Activated naive CD8-positive, alpha-beta T cell treated with anti-CD3 and anti-CD28 coated beads for 36 hours (primary cell): Measurements from ENCODE around the gene NOG. TPM values are rescaled to one million over a fixed set of nuclear protein-coding genes. Genes with fewer than 3 reads are reported as not detected.

Experiments
- DNase-seq: peaks from one replicate; pipeline ENCODE4 v3.0.0; 2021
- H3K27ac Mint-ChIP-seq: one replicate; pipeline ENCODE4 v1.8.0; 2022; ENCODE audit warnings: mild to moderate bottlenecking, moderate library complexity, mixed read lengths
- H3K27me3 Mint-ChIP-seq: one replicate; pipeline ENCODE4 v1.8.0; 2022; ENCODE audit warnings: mild to moderate bottlenecking, mixed read lengths
- H3K36me3 Mint-ChIP-seq: one replicate; pipeline ENCODE4 v1.8.0; 2021; ENCODE audit warnings: mild to moderate bottlenecking, mixed read lengths
- H3K4me1 Mint-ChIP-seq: one replicate; pipeline ENCODE4 v1.8.0; 2021; ENCODE audit warnings: mixed read lengths
- H3K4me3 Mint-ChIP-seq: one replicate; pipeline ENCODE4 v1.8.0; 2022; ENCODE audit warnings: mild to moderate bottlenecking, moderate library complexity, mixed read lengths
- H3K9me3 Mint-ChIP-seq: one replicate; pipeline ENCODE4 v1.8.0; 2022; ENCODE audit warnings: mixed read lengths
- total RNA-seq, 2 experiments: library from RNA; stranded (reverse); gene quantifications; one replicate each; pipeline ENCODE4 v1.2.3, GENCODE V29; 2021

Gene NOG
- total RNA-seq, result 1 to 10 TPM; 4.5 TPM

DNA sequence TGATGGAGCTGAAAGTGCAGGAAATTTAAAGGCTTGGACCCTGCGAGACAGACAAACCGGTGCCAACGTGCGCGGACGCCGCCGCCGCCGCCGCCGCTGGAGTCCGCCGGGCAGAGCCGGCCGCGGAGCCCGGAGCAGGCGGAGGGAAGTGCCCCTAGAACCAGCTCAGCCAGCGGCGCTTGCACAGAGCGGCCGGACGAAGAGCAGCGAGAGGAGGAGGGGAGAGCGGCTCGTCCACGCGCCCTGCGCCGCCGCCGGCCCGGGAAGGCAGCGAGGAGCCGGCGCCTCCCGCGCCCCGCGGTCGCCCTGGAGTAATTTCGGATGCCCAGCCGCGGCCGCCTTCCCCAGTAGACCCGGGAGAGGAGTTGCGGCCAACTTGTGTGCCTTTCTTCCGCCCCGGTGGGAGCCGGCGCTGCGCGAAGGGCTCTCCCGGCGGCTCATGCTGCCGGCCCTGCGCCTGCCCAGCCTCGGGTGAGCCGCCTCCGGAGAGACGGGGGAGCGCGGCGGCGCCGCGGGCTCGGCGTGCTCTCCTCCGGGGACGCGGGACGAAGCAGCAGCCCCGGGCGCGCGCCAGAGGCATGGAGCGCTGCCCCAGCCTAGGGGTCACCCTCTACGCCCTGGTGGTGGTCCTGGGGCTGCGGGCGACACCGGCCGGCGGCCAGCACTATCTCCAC, at the start of gene NOG:
NOG (plus strand) TSS at position 54 of the 674 bp plus-strand sequence; CDS start at position 579, 525 bp downstream.
- Mint-ChIP-seq H3K4me1 (peaks cover 25% of the 10 kb centered on the region), H3K4me3 (peak within 1 kb of the TSS; percentile 79), H3K27me3 (peaks cover 9% of the 10 kb centered on the region), H3K27ac (no peak within 1 kb of the TSS), H3K9me3 (no peaks in the 10 kb centered on the region), H3K36me3 (no peaks in the 10 kb centered on the region)
- DNase-seq, result peak; percentile 73

DNA sequence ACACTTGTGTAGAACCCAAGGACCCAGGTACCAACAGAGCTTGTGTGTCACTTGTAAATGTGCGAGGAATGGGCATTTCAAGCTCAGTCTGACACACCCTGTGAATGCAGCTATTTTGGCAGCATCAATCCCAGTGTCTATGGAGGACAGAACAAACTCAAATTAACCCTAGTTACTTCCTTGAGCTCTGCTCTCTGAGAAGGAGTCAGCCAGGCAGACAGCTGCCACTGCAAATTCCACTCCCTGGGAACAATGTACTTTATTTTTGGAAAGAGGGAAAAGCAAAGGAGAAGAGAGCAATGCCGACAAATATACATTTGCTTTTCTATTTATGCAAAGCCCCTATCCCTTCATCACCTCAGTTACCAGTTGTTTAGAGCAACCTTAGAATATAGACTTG, 48.4 kb upstream of the NOG start:
- no peak for DNase-seq
- H3K27ac Mint-ChIP-seq, result no peak overlapping the region
- H3K4me3 Mint-ChIP-seq, result no peak overlapping the region
- no peaks in the 10 kb centered on the region for H3K36me3 Mint-ChIP-seq
- H3K27me3 Mint-ChIP-seq, result peaks cover 6% of the 10 kb centered on the region
- H3K4me1 Mint-ChIP-seq, result no peaks in the 10 kb centered on the region
- no peaks in the 10 kb centered on the region for H3K9me3 Mint-ChIP-seq

DNA sequence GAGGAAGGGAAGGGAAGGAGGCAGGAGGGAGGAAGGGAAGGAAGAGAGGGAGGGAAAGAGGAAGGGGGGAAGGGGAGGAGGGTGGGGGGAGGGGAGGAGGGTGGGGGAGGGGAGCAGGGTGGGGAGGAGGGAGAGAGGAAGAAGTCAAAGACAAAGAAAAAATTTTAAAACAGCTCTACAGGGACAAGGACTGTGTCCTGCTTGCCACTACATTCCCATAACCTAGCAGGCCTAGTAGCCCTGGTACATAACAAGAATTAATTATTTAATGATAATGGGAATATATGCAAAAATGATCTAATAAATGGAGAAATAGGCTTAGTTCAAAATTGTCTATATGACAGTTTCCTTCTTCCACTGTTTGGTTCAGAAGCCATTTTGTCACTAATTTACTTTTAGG, 47.6 kb upstream of the NOG start:
- H3K9me3 Mint-ChIP-seq, result no peaks in the 10 kb centered on the region
- no peak for DNase-seq
- H3K27ac Mint-ChIP-seq, result no peak overlapping the region
- H3K4me3 Mint-ChIP-seq, result no peak overlapping the region
- peaks cover 6% of the 10 kb centered on the region for H3K27me3 Mint-ChIP-seq
- H3K36me3 Mint-ChIP-seq, result no peaks in the 10 kb centered on the region
- no peaks in the 10 kb centered on the region for H3K4me1 Mint-ChIP-seq

DNA sequence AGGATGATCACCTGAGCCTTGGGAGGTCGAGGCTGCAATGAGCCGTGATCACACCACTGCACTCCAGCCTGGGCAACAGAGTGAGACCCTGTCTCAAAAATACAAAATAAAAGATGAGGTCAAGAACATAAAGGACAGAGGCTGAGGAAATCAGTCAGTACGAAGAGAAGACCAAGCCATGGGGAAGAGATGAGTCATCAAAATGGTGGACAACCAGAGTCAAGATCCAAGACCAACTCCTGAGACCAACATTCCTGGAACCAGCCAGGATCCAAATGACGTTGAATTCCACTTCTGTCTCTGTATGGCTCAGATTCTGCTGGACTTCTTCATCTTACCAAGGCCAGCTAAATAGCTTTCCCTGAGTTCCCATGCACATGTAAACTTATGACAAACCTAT, 44.8 kb upstream of the NOG start:
- no peak for DNase-seq
- H3K4me1 Mint-ChIP-seq, result no peaks in the 10 kb centered on the region
- H3K4me3 Mint-ChIP-seq, result no peak overlapping the region
- H3K36me3 Mint-ChIP-seq, result no peaks in the 10 kb centered on the region
- H3K9me3 Mint-ChIP-seq, result no peaks in the 10 kb centered on the region
- no peak overlapping the region for H3K27ac Mint-ChIP-seq
- H3K27me3 Mint-ChIP-seq, result no peaks in the 10 kb centered on the region

DNA sequence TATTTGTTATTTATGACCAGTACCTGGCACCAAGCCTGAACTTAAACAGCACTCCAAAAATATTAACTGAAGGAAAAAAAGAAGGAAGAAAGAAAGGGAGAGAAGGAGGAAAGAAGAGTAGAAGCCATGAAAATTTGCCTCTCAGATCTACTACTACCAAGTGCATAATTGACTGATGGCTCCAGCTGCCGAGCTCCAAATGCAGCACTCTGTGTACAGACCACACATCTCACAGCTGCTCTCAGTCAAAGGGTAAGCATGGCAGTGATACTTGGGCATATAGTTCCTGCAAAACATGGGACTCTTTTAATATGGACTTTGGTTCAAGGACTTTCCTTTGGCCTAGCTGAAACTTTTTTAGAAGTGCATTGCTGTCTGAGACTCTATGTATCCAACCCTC, 44.0 kb upstream of the NOG start:
- no peaks in the 10 kb centered on the region for H3K9me3 Mint-ChIP-seq
- DNase-seq, result no peak
- no peak overlapping the region for H3K27ac Mint-ChIP-seq
- no peak overlapping the region for H3K4me3 Mint-ChIP-seq
- H3K4me1 Mint-ChIP-seq, result no peaks in the 10 kb centered on the region
- H3K36me3 Mint-ChIP-seq, result no peaks in the 10 kb centered on the region
- no peaks in the 10 kb centered on the region for H3K27me3 Mint-ChIP-seq

DNA sequence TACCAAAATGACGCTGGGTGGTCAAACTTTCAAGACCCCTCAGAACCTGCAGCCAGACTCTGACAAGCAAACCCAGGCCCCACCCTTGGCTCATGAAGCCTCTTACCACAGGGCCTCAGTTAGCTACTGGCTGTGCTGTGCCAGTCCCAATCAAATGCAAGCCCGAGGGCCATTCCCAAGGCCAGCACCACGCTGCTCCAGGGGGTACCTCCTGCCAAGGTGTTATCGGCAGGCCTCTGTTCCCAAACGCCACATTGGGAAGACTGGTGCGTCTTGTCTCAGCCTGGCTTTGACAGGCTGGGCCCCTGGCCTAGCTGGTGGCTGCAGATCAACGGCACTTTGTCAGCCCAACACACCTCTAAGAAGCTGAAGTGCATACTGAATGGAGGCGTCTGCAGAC, 35.8 kb upstream of the NOG start:
- H3K27me3 Mint-ChIP-seq, result no peaks in the 10 kb centered on the region
- no peak overlapping the region for H3K27ac Mint-ChIP-seq
- no peak overlapping the region for H3K4me3 Mint-ChIP-seq

DNA sequence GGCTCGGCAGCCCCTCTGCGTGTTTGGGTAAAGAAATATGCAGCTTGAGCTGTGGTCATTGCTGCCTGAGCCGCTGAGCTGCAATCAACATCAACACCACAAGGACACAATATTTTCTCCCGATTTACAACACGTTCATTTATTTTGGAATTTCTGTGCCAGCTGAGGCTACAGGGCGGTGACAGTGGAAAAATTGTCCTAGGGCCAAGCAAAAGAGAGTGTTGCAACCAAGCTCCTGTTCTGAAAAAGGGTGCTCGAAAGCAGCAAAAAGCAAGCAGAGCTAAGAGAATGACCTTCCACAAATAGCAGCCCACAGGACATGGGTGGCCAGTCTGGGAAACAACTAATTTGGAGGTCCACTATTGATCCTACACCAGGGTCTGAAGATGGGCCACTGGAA, 35.4 kb upstream of the NOG start:
- no peak overlapping the region for H3K4me3 Mint-ChIP-seq
- no peaks in the 10 kb centered on the region for H3K4me1 Mint-ChIP-seq
- DNase-seq, result no peak
- H3K36me3 Mint-ChIP-seq, result no peaks in the 10 kb centered on the region
- no peaks in the 10 kb centered on the region for H3K27me3 Mint-ChIP-seq
- H3K9me3 Mint-ChIP-seq, result no peaks in the 10 kb centered on the region
- no peak overlapping the region for H3K27ac Mint-ChIP-seq

More for the DNA sequence above, 35.8 kb upstream of the NOG start:
- no peaks in the 10 kb centered on the region for H3K36me3 Mint-ChIP-seq
- no peaks in the 10 kb centered on the region for H3K4me1 Mint-ChIP-seq
- DNase-seq, result no peak
- no peaks in the 10 kb centered on the region for H3K9me3 Mint-ChIP-seq

DNA sequence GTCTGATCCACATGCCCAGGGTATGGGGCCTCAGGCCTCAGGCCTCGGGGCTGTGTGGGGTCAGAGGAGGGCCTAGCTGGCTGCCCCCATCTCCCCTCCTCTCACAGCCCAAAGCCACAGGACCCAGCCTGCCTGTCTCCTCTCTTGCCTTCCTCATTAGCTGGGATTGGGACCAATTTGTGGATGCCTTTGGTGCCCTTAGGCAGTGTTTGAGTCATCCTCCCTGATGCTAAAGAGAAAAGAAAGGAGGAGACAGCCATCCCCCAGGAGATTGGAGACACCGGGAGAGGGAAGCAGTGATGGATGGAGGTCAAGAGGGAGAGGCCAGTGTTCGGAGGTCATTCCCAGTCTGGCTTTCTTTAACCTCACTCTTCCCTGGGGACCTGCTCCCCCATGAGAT, 23.3 kb upstream of the NOG start:
- DNase-seq, result no peak
- no peaks in the 10 kb centered on the region for H3K36me3 Mint-ChIP-seq
- H3K27me3 Mint-ChIP-seq, result peaks cover 8% of the 10 kb centered on the region
- H3K4me1 Mint-ChIP-seq, result no peaks in the 10 kb centered on the region
- no peak overlapping the region for H3K27ac Mint-ChIP-seq
- H3K4me3 Mint-ChIP-seq, result no peak overlapping the region
- no peaks in the 10 kb centered on the region for H3K9me3 Mint-ChIP-seq

DNA sequence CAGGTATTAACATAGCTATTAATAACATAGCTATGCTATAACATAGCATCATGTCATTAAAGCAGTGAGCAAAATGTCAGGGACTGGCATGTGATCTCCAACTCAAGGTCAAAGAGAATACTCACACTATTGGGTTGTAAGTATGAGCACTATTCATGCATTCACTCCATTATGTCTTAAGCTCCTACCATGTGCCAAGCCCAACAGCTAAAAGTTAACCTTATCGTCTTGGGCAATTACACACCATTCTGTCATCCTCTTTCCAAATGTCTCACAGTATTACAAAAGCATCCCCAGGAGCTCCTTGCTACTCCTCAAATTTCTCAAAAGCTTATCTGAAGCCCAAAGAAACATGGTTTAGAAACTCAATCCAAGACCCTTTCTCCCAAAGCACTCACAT, 22.0 kb upstream of the NOG start:
- no peaks in the 10 kb centered on the region for H3K4me1 Mint-ChIP-seq
- no peak overlapping the region for H3K27ac Mint-ChIP-seq
- no peak for DNase-seq
- no peaks in the 10 kb centered on the region for H3K9me3 Mint-ChIP-seq
- H3K4me3 Mint-ChIP-seq, result no peak overlapping the region
- no peaks in the 10 kb centered on the region for H3K36me3 Mint-ChIP-seq
- peaks cover 8% of the 10 kb centered on the region for H3K27me3 Mint-ChIP-seq

DNA sequence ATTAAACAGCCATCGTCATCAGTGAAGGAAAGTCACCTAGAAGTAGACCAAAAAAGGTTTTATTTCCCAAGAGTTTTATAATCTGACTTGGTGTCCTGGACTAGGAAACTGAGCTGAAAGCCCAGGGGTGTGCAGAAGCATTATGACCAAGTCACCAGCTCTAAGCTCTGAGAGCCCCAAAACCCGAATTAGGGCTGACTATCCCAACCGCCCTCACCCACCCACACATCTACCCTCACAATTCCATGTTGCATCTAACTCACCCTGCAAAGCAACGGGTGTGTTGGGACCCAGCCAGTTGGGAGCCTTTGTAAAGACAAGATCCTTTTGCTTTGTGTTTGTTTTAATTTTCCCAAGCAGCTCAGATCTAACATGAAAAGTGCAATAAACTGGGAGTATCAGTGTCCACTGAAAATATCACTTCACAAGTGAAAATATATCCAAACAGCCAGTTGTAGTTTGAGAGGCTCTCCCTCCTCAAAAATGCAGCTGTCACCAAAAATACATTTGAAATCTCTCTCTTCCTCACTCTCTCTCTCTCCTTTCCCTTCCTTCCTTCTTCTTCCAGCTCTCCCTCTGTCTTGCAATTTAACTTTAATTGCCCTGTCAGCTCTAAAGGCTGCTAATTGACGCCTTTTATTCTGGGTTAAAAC, 16.2 kb upstream of the NOG start:
- no peaks in the 10 kb centered on the region for H3K9me3 Mint-ChIP-seq
- no peaks in the 10 kb centered on the region for H3K36me3 Mint-ChIP-seq
- H3K27me3 Mint-ChIP-seq, result peaks cover 14% of the 10 kb centered on the region
- no peak for DNase-seq
- no peak overlapping the region for H3K27ac Mint-ChIP-seq
- no peak overlapping the region for H3K4me3 Mint-ChIP-seq
- no peaks in the 10 kb centered on the region for H3K4me1 Mint-ChIP-seq

DNA sequence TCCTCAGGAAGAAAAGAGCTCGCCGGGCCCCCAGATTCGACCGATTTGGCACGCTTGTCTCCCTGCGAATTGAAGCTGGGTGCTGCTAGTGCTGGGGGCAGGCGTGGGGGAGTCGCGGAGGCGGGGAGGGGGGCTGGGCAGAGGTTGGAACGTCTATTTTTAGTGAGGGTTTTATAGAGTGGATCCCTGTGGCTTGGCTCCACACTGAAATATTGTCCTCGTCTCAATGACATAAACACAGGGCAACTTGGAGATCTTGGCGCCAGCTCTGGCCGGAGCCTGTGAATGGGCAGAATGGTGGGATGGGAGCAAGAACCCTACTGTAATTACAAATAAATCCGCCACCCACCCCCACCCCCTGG, 15.7 kb upstream of the NOG start:
- H3K4me1 Mint-ChIP-seq, result no peaks in the 10 kb centered on the region
- peaks cover 14% of the 10 kb centered on the region for H3K27me3 Mint-ChIP-seq
- H3K9me3 Mint-ChIP-seq, result no peaks in the 10 kb centered on the region
- no peak overlapping the region for H3K4me3 Mint-ChIP-seq
- DNase-seq, result no peak
- H3K27ac Mint-ChIP-seq, result no peak overlapping the region
- H3K36me3 Mint-ChIP-seq, result no peaks in the 10 kb centered on the region

DNA sequence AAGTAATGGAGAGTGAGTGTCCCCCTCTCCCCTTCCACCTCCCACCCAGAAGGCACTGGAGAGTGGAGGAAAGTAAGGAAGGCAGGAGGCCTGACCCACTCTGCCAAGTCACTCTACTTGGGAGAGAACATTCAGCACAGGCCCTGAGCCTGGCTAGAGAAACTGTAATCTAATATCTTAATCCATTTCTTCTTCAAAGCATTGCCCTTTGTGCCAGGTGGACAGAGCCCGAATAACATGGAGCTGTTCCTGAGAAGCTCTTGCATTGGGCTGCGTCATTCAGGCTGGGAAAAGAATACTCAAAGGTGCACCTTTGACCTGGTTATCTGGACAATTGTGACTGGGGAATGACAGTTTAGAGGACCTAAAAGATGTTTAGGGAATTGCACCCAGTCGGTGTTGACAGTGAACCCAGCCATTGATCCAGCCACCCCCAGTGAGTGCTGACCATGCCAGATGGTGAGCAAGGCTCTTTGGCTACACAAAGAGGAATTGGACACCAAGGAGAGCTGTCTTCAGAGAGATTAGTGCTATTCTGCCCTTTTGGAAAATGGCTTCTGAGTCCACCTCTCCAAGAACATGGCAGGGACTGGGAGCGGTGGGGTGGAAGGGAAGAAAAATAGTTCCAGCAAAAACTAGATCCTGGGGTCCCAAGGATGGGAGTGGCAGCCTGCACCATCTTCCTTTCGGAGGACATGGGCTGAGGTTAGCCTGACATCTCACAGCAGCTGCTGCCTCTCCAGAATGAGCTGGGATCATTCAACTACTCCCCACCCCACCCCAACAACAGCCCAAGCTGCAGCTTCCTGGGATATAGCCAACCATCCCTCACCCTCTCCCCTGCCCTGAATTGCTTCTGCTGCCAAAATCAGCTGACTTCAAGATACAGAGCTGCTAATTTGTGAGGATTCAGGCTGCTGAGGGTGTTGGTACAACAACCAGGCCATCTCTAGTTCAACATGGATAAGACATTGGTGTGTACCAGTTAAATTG, 11.6 kb upstream of the NOG start:
- H3K4me3 Mint-ChIP-seq, result no peak overlapping the region
- H3K9me3 Mint-ChIP-seq, result no peaks in the 10 kb centered on the region
- H3K36me3 Mint-ChIP-seq, result no peaks in the 10 kb centered on the region
- H3K27me3 Mint-ChIP-seq, result peaks cover 13% of the 10 kb centered on the region
- no peaks in the 10 kb centered on the region for H3K4me1 Mint-ChIP-seq
- H3K27ac Mint-ChIP-seq, result no peak overlapping the region
- no peak for DNase-seq

DNA sequence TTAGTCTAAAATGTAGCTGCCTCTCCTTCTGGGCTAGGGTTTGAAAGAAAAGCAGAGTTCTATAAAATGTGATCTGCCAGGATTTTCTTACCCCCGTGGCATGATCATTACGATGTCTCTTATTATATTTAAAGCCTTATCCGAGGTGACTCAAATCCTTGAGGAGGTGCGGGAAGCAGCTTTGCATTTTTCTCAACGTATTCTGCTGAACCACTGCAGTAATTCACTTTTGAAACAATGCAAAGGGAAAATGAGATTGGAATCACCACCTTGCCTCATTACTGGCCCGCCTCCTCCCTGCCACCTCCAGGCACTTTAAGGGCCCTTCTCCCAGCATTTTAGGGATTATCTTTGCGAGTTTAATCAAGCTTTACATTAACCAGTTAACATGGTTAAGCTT, 9.7 kb upstream of the NOG start:
- H3K9me3 Mint-ChIP-seq, result no peaks in the 10 kb centered on the region
- peaks cover 4% of the 10 kb centered on the region for H3K27me3 Mint-ChIP-seq
- H3K4me1 Mint-ChIP-seq, result no peaks in the 10 kb centered on the region
- no peak overlapping the region for H3K4me3 Mint-ChIP-seq
- DNase-seq, result no peak
- H3K27ac Mint-ChIP-seq, result no peak overlapping the region
- H3K36me3 Mint-ChIP-seq, result no peaks in the 10 kb centered on the region

DNA sequence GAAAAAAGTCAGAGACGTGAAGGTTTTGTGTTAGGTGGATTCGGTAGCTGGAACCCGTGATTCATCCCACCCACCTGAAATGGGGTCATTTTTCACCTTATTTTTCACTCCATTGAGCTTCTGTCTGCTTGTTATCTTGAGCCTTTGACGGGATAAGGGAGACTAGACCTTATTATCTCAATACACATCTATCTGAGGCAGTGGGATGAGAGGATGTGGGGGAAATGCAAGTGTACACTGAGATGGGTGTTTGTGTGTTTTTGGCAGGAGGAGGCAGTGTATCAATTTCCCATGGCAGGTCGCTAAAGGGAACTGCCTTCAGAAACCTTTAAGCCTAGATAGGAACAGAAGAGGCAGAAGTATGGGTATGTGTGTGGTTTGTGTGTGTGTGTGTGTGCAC, 6.2 kb upstream of the NOG start:
- H3K4me3 Mint-ChIP-seq, result no peak overlapping the region
- H3K27me3 Mint-ChIP-seq, result peaks cover 8% of the 10 kb centered on the region
- no peak for DNase-seq
- H3K36me3 Mint-ChIP-seq, result no peaks in the 10 kb centered on the region
- no peaks in the 10 kb centered on the region for H3K9me3 Mint-ChIP-seq
- no peak overlapping the region for H3K27ac Mint-ChIP-seq
- H3K4me1 Mint-ChIP-seq, result peaks cover 2% of the 10 kb centered on the region

DNA sequence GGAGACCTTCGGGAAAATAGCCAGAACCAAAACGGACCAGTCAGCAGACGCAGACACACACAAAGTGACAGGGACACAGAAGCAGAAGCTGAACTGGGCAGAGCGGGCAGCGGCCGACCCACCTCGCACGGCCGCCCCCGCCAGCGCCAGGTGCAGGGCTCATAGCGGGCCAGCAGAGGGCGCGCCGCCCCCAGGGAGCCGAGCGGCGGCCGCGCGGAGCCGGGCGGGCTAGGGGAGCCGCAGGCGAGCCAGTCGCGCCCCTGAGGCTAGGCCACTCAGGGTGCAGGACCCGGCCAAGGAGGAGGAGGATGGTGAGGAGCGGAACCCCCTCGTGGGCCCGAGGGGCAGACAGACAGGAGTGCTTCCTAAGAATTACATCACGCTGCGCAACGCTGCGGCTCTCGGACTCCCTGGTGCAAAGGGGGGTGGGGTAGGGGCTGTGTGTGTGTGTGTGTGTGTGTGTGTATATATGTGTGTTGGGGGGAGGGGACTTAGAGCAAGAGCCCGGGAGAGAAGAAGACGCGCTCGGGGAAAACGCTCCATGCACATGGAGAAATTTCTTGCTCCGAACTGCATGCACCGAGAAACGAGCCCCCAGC, 913 bp upstream of the NOG start:
- Mint-ChIP-seq H3K9me3 (no peaks in the 10 kb centered on the region), H3K36me3 (no peaks in the 10 kb centered on the region), H3K4me1 (peaks cover 14% of the 10 kb centered on the region), H3K27ac (no peak overlapping the region), H3K27me3 (peaks cover 9% of the 10 kb centered on the region), H3K4me3 (peak overlapping the region; percentile 78)
- peak; percentile 84 for DNase-seq
